ENCODE data around the gene SEM1. TPM values are rescaled to one million over a fixed set of nuclear protein-coding genes. Genes with fewer than 3 reads are reported as not detected.
"Not testable (repeated sequence)": the region's sequence is repeated elsewhere in the genome, so short reads cannot be mapped to it uniquely, and the experiment has no call there.

SEM1 gene
- total RNA-seq, 1 experiment from 2014 or later: 388 TPM

- no peaks in the 10 kb centered on the region for H3K27me3 ChIP-seq
- H3K4me3 ChIP-seq: no peak overlapping the region
- no peaks in the 10 kb centered on the region for H3K9me3 ChIP-seq (replicated peaks)
- H3K36me3 ChIP-seq: no peaks in the 10 kb centered on the region
- H3K27ac ChIP-seq: no peak overlapping the region
- peak; percentile 38 to 54 for DNase-seq
- no peaks in the 10 kb centered on the region for H3K4me1 ChIP-seq
These were observed 9.5 kb upstream of the SEM1 start for GRCh38 chr7:96719164-96719563.

- no peak overlapping the region for H3K4me3 ChIP-seq
- no peaks in the 10 kb centered on the region for H3K9me3 ChIP-seq (replicated peaks)
- DNase-seq: no peak
- H3K27me3 ChIP-seq: no peaks in the 10 kb centered on the region
- H3K4me1 ChIP-seq: no peaks in the 10 kb centered on the region
- no peaks in the 10 kb centered on the region for H3K36me3 ChIP-seq
- H3K27ac ChIP-seq: no peak overlapping the region
These were observed 8.7 kb upstream of the SEM1 start for GRCh38 chr7:96718107-96719003.

- Histone ChIP-seq H3K4me3 (no peak overlapping the region), H3K27me3 (no peaks in the 10 kb centered on the region), H3K27ac (no peak overlapping the region), H3K36me3 (no peaks in the 10 kb centered on the region), H3K9me3 (replicated peaks) (no peaks in the 10 kb centered on the region; the same call in 1 of the 2 replicates), H3K4me1 (peaks cover 6% of the 10 kb centered on the region; the same call in 1 of the 2 replicates)
- no peak for DNase-seq
These were observed 3.4 kb upstream of the SEM1 start for GRCh38 chr7:96713037-96713436.

GRCh38 chr7:96710544-96710943 lies 898 bp upstream of the SEM1 start:
- H3K27me3 ChIP-seq: no peaks in the 10 kb centered on the region
- peaks cover 8% of the 10 kb centered on the region; the same call in 1 of the 2 replicates for H3K4me1 ChIP-seq
- peak in 1 of 2 experiments; percentile 8 for DNase-seq
- no peaks in the 10 kb centered on the region; the same call in 1 of the 2 replicates for H3K9me3 ChIP-seq (replicated peaks)
- H3K36me3 ChIP-seq: peaks cover 16% of the 10 kb centered on the region; the same call in 1 of the 2 replicates
- no peak overlapping the region for H3K4me3 ChIP-seq
- no peak overlapping the region for H3K27ac ChIP-seq

GRCh38 chr7:96708872-96709271 lies 774 bp downstream of the SEM1 start:
- Histone ChIP-seq H3K27me3 (no peaks in the 10 kb centered on the region), H3K4me3 (peak overlapping the region; percentile 77), H3K9me3 (replicated peaks) (no peaks in the 10 kb centered on the region; the same call in 1 of the 2 replicates), H3K36me3 (peaks cover 21% of the 10 kb centered on the region), H3K27ac (peak overlapping the region; percentile 77), H3K4me1 (peaks cover 8% of the 10 kb centered on the region; the same call in 1 of the 2 replicates)
- DNase-seq: no peak

GRCh38 chr7:96707901-96708774 lies 1.5 kb downstream of the SEM1 start:
- Histone ChIP-seq H3K36me3 (peaks cover 29% of the 10 kb centered on the region), H3K9me3 (replicated peaks) (no peaks in the 10 kb centered on the region; the same call in 1 of the 2 replicates), H3K27ac (no peak overlapping the region), H3K4me3 (peak overlapping the region; percentile 77), H3K27me3 (no peaks in the 10 kb centered on the region), H3K4me1 (peaks cover 8% of the 10 kb centered on the region; the same call in 1 of the 2 replicates)
- no peak for DNase-seq

- no peaks in the 10 kb centered on the region for H3K9me3 ChIP-seq (replicated peaks)
- peak in 1 of 2 experiments; percentile 9 for DNase-seq
- peaks cover 30% of the 10 kb centered on the region for H3K36me3 ChIP-seq
- no peak overlapping the region for H3K4me3 ChIP-seq
- H3K27me3 ChIP-seq: no peaks in the 10 kb centered on the region
- no peaks in the 10 kb centered on the region for H3K4me1 ChIP-seq
- H3K27ac ChIP-seq: no peak overlapping the region
These were observed 8.4 kb downstream of the SEM1 start for GRCh38 chr7:96701258-96701657.

- H3K4me1 ChIP-seq: no peaks in the 10 kb centered on the region
- H3K36me3 ChIP-seq: peaks cover 26% of the 10 kb centered on the region
- no peaks in the 10 kb centered on the region for H3K9me3 ChIP-seq (replicated peaks)
- DNase-seq: no peak
- no peak overlapping the region for H3K27ac ChIP-seq
- no peaks in the 10 kb centered on the region for H3K27me3 ChIP-seq
- no peak overlapping the region for H3K4me3 ChIP-seq
These were observed 9.1 kb downstream of the SEM1 start for GRCh38 chr7:96700516-96700915.

- H3K27ac ChIP-seq: no peak overlapping the region
- no peaks in the 10 kb centered on the region for H3K27me3 ChIP-seq
- no peak overlapping the region for H3K4me3 ChIP-seq
- no peaks in the 10 kb centered on the region for H3K4me1 ChIP-seq
- peaks cover 24% of the 10 kb centered on the region for H3K36me3 ChIP-seq
- DNase-seq: no peak
- H3K9me3 ChIP-seq (replicated peaks): no peaks in the 10 kb centered on the region
These were observed 10.3 kb downstream of the SEM1 start for GRCh38 chr7:96699219-96699871.

- H3K36me3 ChIP-seq: peaks cover 24% of the 10 kb centered on the region
- H3K4me3 ChIP-seq; DNase-seq; H3K9me3 ChIP-seq (replicated peaks); H3K27me3 ChIP-seq; H3K4me1 ChIP-seq; H3K27ac ChIP-seq: not testable (repeated sequence)
These were observed 11.2 kb downstream of the SEM1 start for GRCh38 chr7:96698449-96698848.

- H3K4me3 ChIP-seq: no peak overlapping the region
- no peak overlapping the region for H3K27ac ChIP-seq
- no peaks in the 10 kb centered on the region for H3K27me3 ChIP-seq
- DNase-seq: no peak
- no peaks in the 10 kb centered on the region for H3K4me1 ChIP-seq
- no peaks in the 10 kb centered on the region for H3K9me3 ChIP-seq (replicated peaks)
- peaks cover 24% of the 10 kb centered on the region for H3K36me3 ChIP-seq
These were observed 11.8 kb downstream of the SEM1 start for GRCh38 chr7:96697822-96698221.

GRCh38 chr7:96695581-96695980 lies 14.1 kb downstream of the SEM1 start:
- Histone ChIP-seq H3K27ac (no peak overlapping the region), H3K4me3 (no peak overlapping the region), H3K4me1 (no peaks in the 10 kb centered on the region), H3K9me3 (replicated peaks) (no peaks in the 10 kb centered on the region), H3K27me3 (no peaks in the 10 kb centered on the region), H3K36me3 (peaks cover 30% of the 10 kb centered on the region)
- DNase-seq: no peak

- H3K27ac ChIP-seq: no peak overlapping the region
- H3K4me3 ChIP-seq: no peak overlapping the region
- H3K36me3 ChIP-seq: peaks cover 34% of the 10 kb centered on the region
- H3K27me3 ChIP-seq: no peaks in the 10 kb centered on the region
- H3K9me3 ChIP-seq (replicated peaks): no peaks in the 10 kb centered on the region
- no peaks in the 10 kb centered on the region for H3K4me1 ChIP-seq
- DNase-seq: no peak
These were observed 15.6 kb downstream of the SEM1 start for GRCh38 chr7:96694082-96694481.

- H3K4me1 ChIP-seq: no peaks in the 10 kb centered on the region
- peaks cover 43% of the 10 kb centered on the region for H3K36me3 ChIP-seq
- no peak for DNase-seq
- no peaks in the 10 kb centered on the region for H3K27me3 ChIP-seq
- no peak overlapping the region for H3K27ac ChIP-seq
- 0 out of 2 replicates have a peak, but pooled peaks cover 4% of the 10 kb centered on the region for H3K9me3 ChIP-seq (replicated peaks)
- no peak overlapping the region for H3K4me3 ChIP-seq
These were observed 17.9 kb downstream of the SEM1 start for GRCh38 chr7:96691702-96692101.

Measured in SJCRH30 (cell line).